Measurements from ENCODE around the gene CFAP53. TPM values are rescaled to one million over a fixed set of nuclear protein-coding genes. Genes with fewer than 3 reads are reported as not detected.

The CFAP53 gene
- total and polyA plus RNA-seq, 2 of the 4 experiments (the other 2 are of a cell fraction): under 0.01 to 0.12 TPM

GRCh38 chr18:50201476-50202018 lies 64.7 kb downstream of the CFAP53 start:
- no peak overlapping the region for H3K14ac ChIP-seq (replicated peaks; ENCODE audit: low read depth, low read length)
- no peaks in the 10 kb centered on the region; the same call in 1 of the 2 replicates for H3K4me1 ChIP-seq (ENCODE audit: control insufficient read depth, insufficient read depth, low read length)
- H3K36me3 ChIP-seq (ENCODE audit: control insufficient read depth, insufficient read depth, low read length): no peaks in the 10 kb centered on the region
- H2AK9ac ChIP-seq (replicated peaks; ENCODE audit: low read depth, low read length, poor library complexity): no peak overlapping the region
- no peak overlapping the region for H2BK15ac ChIP-seq (ENCODE audit: low read depth, low read length)
- CTCF ChIA-PET: no interaction called here
- H4K5ac ChIP-seq (ENCODE audit: low read depth, low read length): no peak overlapping the region
- no CpG with 5 or more reads among the region's 1 CpG for whole genome bisulfite sequencing, 2 experiments (ENCODE audit: extremely low coverage in 2 of 2, insufficient read length in 1 of 2)
- H3K27ac ChIP-seq (ENCODE audit: insufficient read depth, low read length): no peak overlapping the region
- H3K9ac ChIP-seq (ENCODE audit: low read depth, low read length): no peak overlapping the region
- H3K56ac ChIP-seq (ENCODE audit: extremely low read depth, insufficient read depth, low read length): no peak overlapping the region
- no peak overlapping the region for H2AFZ ChIP-seq (replicated peaks; ENCODE audit: low read length, poor library complexity)
- H3K18ac ChIP-seq (ENCODE audit: low read depth, low read length): no peak overlapping the region
- H3K9me1 ChIP-seq (ENCODE audit: insufficient read depth, low read length): no peaks in the 10 kb centered on the region
- dilution Hi-C loops (cut with HindIII; ENCODE audit: low sequenced_read_pairs, unreplicated experiment) (no loop called here), in situ Hi-C loops (cut with MboI; ENCODE audit: low sequenced_read_pairs) (no loop called here), intact Hi-C loops (cut with micrococcal nuclease) (loop anchor here (5.0 to 10.0 kb wide), 4 partner anchors 156 to 694 kb away; no protein-coding TSS in a partner anchor)
- TF ChIP-seq CTCF (conservative IDR thresholded peaks at IDR 0.05; ENCODE audit: low read depth, low read length) (no peak), MAZ (IDR thresholded peaks at IDR 0.05; ENCODE audit: borderline replicate concordance, low read depth, low read length) (no peak), NFE2L2 (IDR thresholded peaks at IDR 0.05; ENCODE audit: low read depth, low read length) (no peak), SMC3 (IDR thresholded peaks at IDR 0.05; ENCODE audit: low read depth, low read length) (no peak), RAD21 (IDR thresholded peaks at IDR 0.05; ENCODE audit: low read length) (no peak), POLR2A (IDR thresholded peaks at IDR 0.05; ENCODE audit: low read depth, low read length) (no peak), CEBPB (IDR thresholded peaks at IDR 0.05; ENCODE audit: low read depth, low read length) (no peak), MXI1 (IDR thresholded peaks at IDR 0.05; ENCODE audit: borderline replicate concordance, low read depth, low read length) (no peak), BHLHE40 (IDR thresholded peaks at IDR 0.05; ENCODE audit: low read depth, low read length) (no peak), MAFK (IDR thresholded peaks at IDR 0.05; ENCODE audit: low read depth, low read length) (no peak), FOS (IDR thresholded peaks at IDR 0.05; ENCODE audit: low read depth, low read length) (no peak), RFX5 (IDR thresholded peaks at IDR 0.05; ENCODE audit: low read depth, low read length) (no peak), CHD1 (IDR thresholded peaks at IDR 0.05; ENCODE audit: low read depth, low read length) (no peak)
- TF ChIP-seq, protein P1, sequence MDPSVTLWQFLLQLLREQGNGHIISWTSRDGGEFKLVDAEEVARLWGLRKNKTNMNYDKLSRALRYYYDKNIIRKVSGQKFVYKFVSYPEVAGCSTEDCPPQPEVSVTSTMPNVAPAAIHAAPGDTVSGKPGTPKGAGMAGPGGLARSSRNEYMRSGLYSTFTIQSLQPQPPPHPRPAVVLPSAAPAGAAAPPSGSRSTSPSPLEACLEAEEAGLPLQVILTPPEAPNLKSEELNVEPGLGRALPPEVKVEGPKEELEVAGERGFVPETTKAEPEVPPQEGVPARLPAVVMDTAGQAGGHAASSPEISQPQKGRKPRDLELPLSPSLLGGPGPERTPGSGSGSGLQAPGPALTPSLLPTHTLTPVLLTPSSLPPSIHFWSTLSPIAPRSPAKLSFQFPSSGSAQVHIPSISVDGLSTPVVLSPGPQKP (IDR thresholded peaks at IDR 0.05; ENCODE audit: borderline replicate concordance, low read depth, low read length): no peak
- POLR2A ChIA-PET (ENCODE audit: unreplicated experiment): interaction anchor here (0.7 kb wide), 1 partner anchor 25 kb away, joined by 3 read pairs; no protein-coding TSS in a partner anchor
- ATAC-seq (ENCODE audit: low read depth) (no peak), DNase-seq (no peak)
- H3K23ac ChIP-seq (ENCODE audit: low read depth, low read length): no peak overlapping the region
- H3K27me3 ChIP-seq (ENCODE audit: control insufficient read depth, insufficient read depth, low read length): peaks cover 15% of the 10 kb centered on the region
- no peaks in the 10 kb centered on the region for H3K9me3 ChIP-seq (ENCODE audit: control insufficient read depth, insufficient read depth, low read length)
- H3K4me3 ChIP-seq (ENCODE audit: insufficient read depth, low read depth, low read length): no peak overlapping the region
- H2BK20ac ChIP-seq (ENCODE audit: low read depth, low read length): no peak overlapping the region
- H2BK120ac ChIP-seq (ENCODE audit: low read depth, low read length): no peak overlapping the region
- no peaks in the 10 kb centered on the region for H3K79me1 ChIP-seq (ENCODE audit: low read depth in 1 of 2, low read length in 2 of 2)
- H2AK5ac ChIP-seq (ENCODE audit: low read depth, low read length): no peak overlapping the region
- no peak overlapping the region for H4K91ac ChIP-seq (ENCODE audit: insufficient read depth, low read depth, low read length)
- no peak overlapping the region for H3K4me2 ChIP-seq (ENCODE audit: low read depth, low read length)
- no peaks in the 10 kb centered on the region for H4K20me1 ChIP-seq (ENCODE audit: insufficient read depth, low read length)
- BruUV-seq (replicated peaks): no TSS peak
- no peak overlapping the region for H2BK5ac ChIP-seq (ENCODE audit: low read depth, low read length, poor library complexity, severe bottlenecking)
- H3K4ac ChIP-seq (ENCODE audit: low read depth, low read length): no peak overlapping the region
- no peak overlapping the region for H4K8ac ChIP-seq (ENCODE audit: low read depth in 2 of 2, low read length in 2 of 2)
